Measurements from ENCODE around the gene SLC16A6. TPM values are rescaled to one million over a fixed set of nuclear protein-coding genes. Genes with fewer than 3 reads are reported as not detected.
"Not testable (repeated sequence)": the region's sequence is repeated elsewhere in the genome, so short reads cannot be mapped to it uniquely, and the experiment has no call there.

SLC16A6 gene
- polyA plus RNA-seq (ENCODE audit: insufficient read length in 4 of 4), result 1 to 10 TPM in 1 of 4 donors, under 1 TPM in 3; 0.57 to 1.1 (median 0.74) TPM

- peak in 2 of 4 donors; percentile 54 to 58 for DNase-seq (ENCODE audit: low read depth in 4 of 4, low spot score in 3 of 4)
Measured at GRCh38 chr17:68290955-68291835, at the start of gene SLC16A6, which contains the start of gene ARSG. Gene SLC16A6, minus strand, starts transcription at chr17:68291127. Its CDS starts 12,807 bp downstream, at chr17:68278320. Gene ARSG, plus strand, starts transcription at chr17:68291495. Its CDS starts 15,999 bp downstream, at chr17:68307494.

GRCh38 chr17:68334393-68334792 lies 43.5 kb upstream of the SLC16A6 start:
- DNase-seq (ENCODE audit: low read depth in 4 of 4, low spot score in 3 of 4), result no peak

GRCh38 chr17:68331932-68332331 lies 41.0 kb upstream of the SLC16A6 start:
- DNase-seq (ENCODE audit: low read depth in 4 of 4, low spot score in 3 of 4), result not testable (repeated sequence)

- DNase-seq (ENCODE audit: low read depth in 4 of 4, low spot score in 3 of 4), result no peak
Measured at GRCh38 chr17:68329331-68329730, 38.4 kb upstream of the SLC16A6 start.

- DNase-seq (ENCODE audit: low read depth in 4 of 4, low spot score in 3 of 4), result no peak
Measured at GRCh38 chr17:68328676-68329075, 37.7 kb upstream of the SLC16A6 start.

- DNase-seq (ENCODE audit: low read depth in 4 of 4, low spot score in 3 of 4), result no peak
Measured at GRCh38 chr17:68327823-68328557, 37.1 kb upstream of the SLC16A6 start.

GRCh38 chr17:68326681-68327080 lies 35.8 kb upstream of the SLC16A6 start:
- no peak for DNase-seq (ENCODE audit: low read depth in 4 of 4, low spot score in 3 of 4)

GRCh38 chr17:68325961-68326360 lies 35.0 kb upstream of the SLC16A6 start:
- DNase-seq (ENCODE audit: low read depth in 4 of 4, low spot score in 3 of 4), result no peak

- DNase-seq (ENCODE audit: low read depth in 4 of 4, low spot score in 3 of 4), result no peak
Measured at GRCh38 chr17:68324654-68325336, 33.9 kb upstream of the SLC16A6 start.

- no peak for DNase-seq (ENCODE audit: low read depth in 4 of 4, low spot score in 3 of 4)
Measured at GRCh38 chr17:68324114-68324513, 33.2 kb upstream of the SLC16A6 start.

- no peak for DNase-seq (ENCODE audit: low read depth in 4 of 4, low spot score in 3 of 4)
Measured at GRCh38 chr17:68322630-68323029, 31.7 kb upstream of the SLC16A6 start.

- no peak for DNase-seq (ENCODE audit: low read depth in 4 of 4, low spot score in 3 of 4)
Measured at GRCh38 chr17:68321556-68321954, 30.6 kb upstream of the SLC16A6 start.

- no peak for DNase-seq (ENCODE audit: low read depth in 4 of 4, low spot score in 3 of 4)
Measured at GRCh38 chr17:68320943-68321555, 30.1 kb upstream of the SLC16A6 start.

- no peak for DNase-seq (ENCODE audit: low read depth in 4 of 4, low spot score in 3 of 4)
Measured at GRCh38 chr17:68320311-68320865, 29.5 kb upstream of the SLC16A6 start.

- no peak for DNase-seq (ENCODE audit: low read depth in 4 of 4, low spot score in 3 of 4)
Measured at GRCh38 chr17:68319410-68320162, 28.7 kb upstream of the SLC16A6 start.

GRCh38 chr17:68318103-68318991 lies 27.4 kb upstream of the SLC16A6 start:
- no peak for DNase-seq (ENCODE audit: low read depth in 4 of 4, low spot score in 3 of 4)

GRCh38 chr17:68317458-68317857 lies 26.5 kb upstream of the SLC16A6 start:
- no peak for DNase-seq (ENCODE audit: low read depth in 4 of 4, low spot score in 3 of 4)

GRCh38 chr17:68315930-68316329 lies 25.0 kb upstream of the SLC16A6 start:
- no peak for DNase-seq (ENCODE audit: low read depth in 4 of 4, low spot score in 3 of 4)
